CD4-positive, alpha-beta T cell treated with Interleukin-17A for 4 hours (primary cell): ENCODE measurements around the gene ARHGAP30.

Source experiments
- DNase-seq: peaks from one replicate; pipeline ENCODE4 v3.0.0-alpha.2; 2020; ENCODE audit warnings: mixed read lengths

ARHGAP30 gene

DNA sequence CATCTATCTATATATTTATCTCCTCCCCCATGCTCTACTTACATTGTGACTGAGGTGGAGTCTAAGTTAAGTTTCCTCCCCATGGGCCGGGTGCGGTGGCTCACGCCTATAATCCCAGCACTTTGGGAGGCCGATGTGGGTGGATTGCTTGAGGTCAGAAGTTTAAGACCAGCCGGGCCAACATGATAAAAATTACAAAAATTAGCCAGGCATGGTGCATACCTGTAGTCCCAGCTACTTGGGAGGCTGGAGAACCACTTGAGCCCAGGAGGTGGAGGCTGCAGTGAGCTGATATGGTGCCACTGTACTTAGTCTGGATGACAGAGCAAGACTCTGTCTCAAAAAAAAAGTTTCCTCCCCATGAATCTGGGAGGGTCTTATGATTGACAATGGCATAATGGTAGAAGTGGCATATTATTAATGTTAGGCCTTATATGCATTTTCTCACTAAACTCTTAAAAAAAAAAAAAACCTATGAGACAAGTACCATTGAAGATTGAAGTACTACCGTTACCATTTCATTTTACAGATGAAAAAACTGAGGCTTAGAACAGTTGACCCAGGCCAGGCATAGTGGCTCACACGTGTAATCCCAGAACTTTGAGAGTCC is 60.0 kb downstream of the ARHGAP30 start:
- DNase-seq, result no peak

- DNase-seq, result no peak
Measured at GRCh38 chr1:161008869-161009510, 60.7 kb downstream of the ARHGAP30 start.

DNA sequence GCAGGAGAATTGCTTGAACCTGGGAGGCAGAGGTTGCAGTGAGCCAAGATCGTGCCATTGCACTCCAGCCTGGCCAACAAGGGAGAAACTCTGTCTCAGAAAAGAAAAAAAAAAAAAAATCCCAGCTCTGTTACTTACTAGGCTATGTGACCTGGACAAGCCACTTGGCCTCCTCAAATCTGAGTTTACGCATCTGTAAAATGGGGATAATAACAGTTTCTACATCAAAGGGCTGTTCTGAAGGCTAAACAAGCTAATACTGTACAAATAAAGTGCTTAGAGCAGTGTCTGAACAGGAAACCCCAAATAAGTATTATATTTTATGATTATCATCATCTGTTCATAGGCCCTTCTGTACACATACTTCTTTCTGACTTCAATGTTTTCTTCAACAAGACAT is 62.3 kb downstream of the ARHGAP30 start:
- DNase-seq, result no peak

- DNase-seq, result no peak
Measured at GRCh38 chr1:161006563-161006962, 63.1 kb downstream of the ARHGAP30 start.

DNA sequence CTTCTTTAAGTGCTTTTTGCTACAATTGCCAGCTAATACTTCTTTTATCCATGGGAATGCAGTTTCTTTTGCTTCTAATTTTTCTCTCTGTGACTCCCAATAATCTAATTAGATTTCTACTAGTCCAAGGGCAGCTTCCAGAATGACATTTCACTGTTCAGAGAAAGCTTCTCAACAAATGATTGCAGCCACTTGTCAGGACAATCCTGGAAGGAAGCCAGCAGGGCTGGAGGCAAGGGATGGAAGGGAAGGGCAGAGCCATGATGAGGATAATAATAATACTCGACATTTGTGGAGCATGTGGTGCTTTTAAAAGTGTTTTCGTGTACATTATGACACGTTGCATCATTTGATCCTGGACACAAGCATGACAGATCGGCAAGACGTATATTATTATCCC is 68.2 kb downstream of the ARHGAP30 start:
- DNase-seq, result no peak

DNA sequence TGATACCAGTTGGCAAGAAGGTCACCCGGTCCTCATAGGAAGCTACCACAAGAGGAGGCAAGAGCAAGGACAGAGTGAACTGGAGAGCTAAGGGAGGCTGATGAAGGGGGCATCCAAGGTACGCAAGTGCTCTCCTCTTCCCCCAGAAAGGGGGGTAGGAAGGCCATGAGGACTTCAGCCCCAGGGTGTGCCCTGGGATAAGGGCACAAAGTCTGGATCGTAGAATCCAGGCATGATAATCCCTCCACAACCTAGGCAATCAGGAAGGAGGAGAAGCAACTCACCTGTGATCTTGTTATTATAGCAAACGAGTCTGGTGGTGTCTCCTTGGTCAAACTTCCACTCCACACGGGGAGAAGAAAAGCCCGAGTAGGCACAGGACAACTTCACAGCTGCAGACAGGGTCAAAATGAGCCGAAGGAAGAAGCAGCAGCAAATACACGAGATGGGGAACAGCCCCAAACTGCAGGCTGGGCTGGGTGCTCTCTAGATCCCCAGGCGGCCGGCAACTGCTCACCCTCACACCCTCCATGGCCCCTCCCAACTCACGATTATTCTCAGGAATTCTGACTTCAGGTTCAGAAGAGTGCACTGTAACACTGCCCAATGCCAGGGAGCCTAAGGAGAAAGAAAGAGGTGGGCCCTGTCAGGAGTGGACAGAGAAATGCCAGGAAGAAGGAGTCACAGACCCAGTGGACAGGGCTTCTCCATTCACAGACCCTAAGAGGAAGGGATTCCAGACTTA is 68.8 kb downstream of the ARHGAP30 start:
- no peak for DNase-seq

- DNase-seq, result no peak
Measured at GRCh38 chr1:160999376-160999775, 70.3 kb downstream of the ARHGAP30 start.

- DNase-seq, result peak; percentile 67
Measured at GRCh38 chr1:160997323-160998038, 72.2 kb downstream of the ARHGAP30 start.
